NCI-H510A treated with DMSO at 0.1 percent for 48 hours (cell line): ENCODE results near the gene PACSIN1.

ENCODE experiments used
- DNase-seq: peaks from one replicate; lab custom pipeline; 2025; lab: John Stamatoyannopoulos, UW

The PACSIN1 gene

GRCh38 chr6:34581561-34581920, 115.7 kb downstream of the PACSIN1 start:
- no peak for DNase-seq

- no peak for DNase-seq
Observed at GRCh38 chr6:34583461-34583860, 117.6 kb downstream of the PACSIN1 start.

- DNase-seq: no peak
Observed at GRCh38 chr6:34583861-34584604, 118.2 kb downstream of the PACSIN1 start.

- DNase-seq: no peak
Observed at GRCh38 chr6:34584694-34585093, 118.8 kb downstream of the PACSIN1 start.
